Islet of Langerhans (tissue), 1 donor: ENCODE data around the gene CD22.

Experiments used
- FAIRE-seq: peaks from one replicate; lab custom pipeline; 2011; peaks lifted over from hg19 to GRCh38; lab: Jason Lieb, UNC

The CD22 gene

GRCh38 chr19:35295792-35296462, 33.1 kb upstream of the CD22 start:
- FAIRE-seq = no peak

GRCh38 chr19:35296644-35297514, 32.1 kb upstream of the CD22 start:
- no peak for FAIRE-seq

DNA sequence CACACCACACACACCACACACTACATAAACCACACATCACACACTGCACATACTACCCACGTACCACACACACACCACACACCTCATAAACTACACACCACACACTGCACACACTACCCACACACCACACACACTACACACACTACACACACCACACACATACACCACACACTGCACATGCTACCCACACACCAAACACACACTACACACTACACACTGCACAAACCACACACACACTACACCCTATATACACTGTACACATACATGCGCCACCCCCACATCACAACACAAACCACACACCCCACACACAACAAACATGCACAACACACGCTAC, 31.5 kb upstream of the CD22 start:
- no peak for FAIRE-seq

GRCh38 chr19:35297922-35298321, 31.1 kb upstream of the CD22 start:
- FAIRE-seq = no peak

- no peak for FAIRE-seq
These were observed 30.4 kb upstream of the CD22 start for GRCh38 chr19:35298561-35298972.

GRCh38 chr19:35299523-35300338, 29.3 kb upstream of the CD22 start:
- FAIRE-seq = no peak

GRCh38 chr19:35300339-35300649, 28.7 kb upstream of the CD22 start:
- no peak for FAIRE-seq

- FAIRE-seq = no peak
These were observed 27.0 kb upstream of the CD22 start for GRCh38 chr19:35301961-35302360.

DNA sequence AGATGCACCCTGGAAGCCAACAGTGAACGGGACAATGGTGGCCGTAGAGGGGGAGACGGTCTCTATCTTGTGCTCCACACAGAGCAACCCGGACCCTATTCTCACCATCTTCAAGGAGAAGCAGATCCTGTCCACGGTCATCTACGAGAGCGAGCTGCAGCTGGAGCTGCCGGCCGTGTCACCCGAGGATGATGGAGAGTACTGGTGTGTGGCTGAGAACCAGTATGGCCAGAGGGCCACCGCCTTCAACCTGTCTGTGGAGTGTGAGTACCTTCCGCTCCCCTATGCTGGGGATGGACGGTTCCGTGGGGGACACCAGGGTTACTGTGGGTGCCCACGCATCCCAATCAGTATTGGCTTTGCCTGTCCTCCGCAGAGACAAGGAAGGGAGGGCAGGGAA, 26.5 kb upstream of the CD22 start:
- no peak for FAIRE-seq

GRCh38 chr19:35303357-35303915, 25.6 kb upstream of the CD22 start:
- no peak for FAIRE-seq

- no peak for FAIRE-seq
These were observed 25.0 kb upstream of the CD22 start for GRCh38 chr19:35304036-35304435.

DNA sequence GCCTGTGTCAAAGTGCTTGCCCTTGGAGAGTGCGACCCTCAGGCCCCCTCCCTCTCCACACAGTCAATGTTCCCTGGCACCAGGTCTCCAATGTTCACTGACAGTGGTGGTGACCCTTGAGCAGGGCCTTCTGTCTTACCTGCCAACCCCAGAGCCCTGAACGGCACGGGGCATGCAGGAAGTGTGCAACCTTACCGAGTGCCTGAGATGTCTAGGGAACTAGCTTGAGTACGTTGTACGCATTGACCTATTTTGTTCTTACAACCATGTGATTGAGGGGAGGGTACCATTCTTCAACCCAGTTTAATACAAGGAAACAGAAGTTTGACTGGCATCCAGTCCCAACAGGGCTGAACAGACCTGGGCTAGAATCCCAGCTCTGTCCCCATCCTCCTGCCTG, 23.8 kb upstream of the CD22 start:
- no peak for FAIRE-seq

DNA sequence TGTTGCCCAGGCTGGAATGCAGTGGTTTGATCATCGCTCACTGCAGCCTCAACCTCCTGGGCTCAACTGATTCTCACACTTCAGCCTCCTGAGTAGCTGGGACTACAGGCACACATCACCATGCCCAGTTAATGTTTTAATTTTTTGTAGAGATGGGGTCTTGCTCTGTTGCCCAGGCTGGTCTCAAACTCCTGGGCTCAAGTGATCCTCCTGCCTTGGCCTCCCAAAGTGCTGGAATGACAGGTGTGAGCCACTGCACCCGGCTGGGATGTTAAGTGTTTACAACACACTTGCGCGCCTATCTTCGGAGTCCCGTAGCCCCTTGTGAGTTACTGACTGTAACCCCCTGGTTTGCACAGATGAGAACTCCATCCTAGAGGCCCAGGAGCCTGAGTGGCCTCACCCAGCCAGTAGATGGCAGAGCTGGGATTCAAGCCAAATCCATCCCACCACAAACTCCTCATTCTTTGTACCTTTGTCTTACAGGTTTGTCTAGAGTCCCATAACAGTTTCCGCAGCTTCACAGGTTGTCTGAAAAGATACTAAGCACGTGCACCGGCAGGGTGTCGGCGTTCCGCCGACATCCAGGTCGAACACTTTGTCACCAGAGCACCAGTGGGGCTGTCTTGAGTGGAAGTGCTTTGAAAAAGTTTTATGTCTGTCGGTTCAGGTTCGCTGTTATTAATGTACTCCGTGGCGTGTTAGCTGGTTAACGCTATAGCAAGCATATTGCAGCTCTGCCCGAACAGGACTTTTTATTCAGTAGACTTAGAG, 22.3 kb upstream of the CD22 start:
- no peak for FAIRE-seq

GRCh38 chr19:35307931-35308330, 21.1 kb upstream of the CD22 start:
- FAIRE-seq = no peak

GRCh38 chr19:35308910-35309309, 20.1 kb upstream of the CD22 start:
- FAIRE-seq = no peak

GRCh38 chr19:35309481-35310279, 19.3 kb upstream of the CD22 start:
- FAIRE-seq = no peak

DNA sequence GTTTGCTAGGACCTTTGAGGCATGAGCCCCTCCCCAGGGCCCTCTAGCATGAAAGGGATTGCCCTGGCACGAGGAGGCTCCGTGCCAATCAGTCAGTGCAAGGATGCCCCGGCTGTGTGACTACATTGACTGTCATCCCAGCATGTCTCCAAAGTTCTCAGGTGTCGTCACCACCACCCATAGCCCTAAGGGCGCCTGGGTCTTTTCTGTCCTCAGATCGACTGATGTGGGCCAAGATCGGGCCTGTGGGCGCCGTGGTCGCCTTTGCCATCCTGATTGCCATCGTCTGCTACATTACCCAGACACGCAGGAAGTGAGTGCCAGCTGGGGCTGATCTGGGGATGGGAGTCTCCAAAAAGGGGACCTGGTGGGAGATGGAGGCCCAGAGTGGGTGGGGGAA, 18.7 kb upstream of the CD22 start:
- FAIRE-seq = no peak

DNA sequence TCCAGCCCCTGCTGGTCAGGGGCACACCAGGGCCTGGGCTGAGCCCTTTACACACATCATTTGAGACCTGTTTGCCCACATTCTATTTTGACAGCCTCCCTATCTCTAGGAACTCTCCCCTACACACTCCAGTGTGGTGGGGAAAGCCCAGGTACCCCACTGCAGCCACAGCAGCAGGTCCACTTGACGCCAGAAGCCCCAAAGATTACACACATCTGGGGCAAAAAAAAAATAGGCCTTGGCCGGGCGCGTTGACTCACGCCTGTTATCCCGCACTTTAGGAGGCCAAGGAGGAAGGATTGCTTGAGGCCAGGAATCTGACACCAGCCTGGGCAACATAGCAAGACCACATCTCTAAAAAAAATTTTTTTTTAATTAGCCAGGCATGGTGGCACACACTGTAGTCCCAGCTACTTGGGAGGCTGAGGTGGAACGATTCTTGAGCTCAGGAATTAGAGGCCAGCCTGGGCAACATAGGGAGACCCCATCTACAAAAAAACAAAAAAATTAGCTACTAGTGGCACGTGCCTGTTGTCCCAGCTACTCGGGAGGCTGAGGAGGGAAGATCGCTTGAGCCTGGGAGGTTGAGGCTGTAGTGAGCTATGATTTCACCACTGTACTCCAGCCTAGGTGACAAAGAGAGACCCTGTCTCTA, 18.0 kb upstream of the CD22 start:
- FAIRE-seq = no peak

- FAIRE-seq = no peak
These were observed 16.9 kb upstream of the CD22 start for GRCh38 chr19:35311901-35312665.

DNA sequence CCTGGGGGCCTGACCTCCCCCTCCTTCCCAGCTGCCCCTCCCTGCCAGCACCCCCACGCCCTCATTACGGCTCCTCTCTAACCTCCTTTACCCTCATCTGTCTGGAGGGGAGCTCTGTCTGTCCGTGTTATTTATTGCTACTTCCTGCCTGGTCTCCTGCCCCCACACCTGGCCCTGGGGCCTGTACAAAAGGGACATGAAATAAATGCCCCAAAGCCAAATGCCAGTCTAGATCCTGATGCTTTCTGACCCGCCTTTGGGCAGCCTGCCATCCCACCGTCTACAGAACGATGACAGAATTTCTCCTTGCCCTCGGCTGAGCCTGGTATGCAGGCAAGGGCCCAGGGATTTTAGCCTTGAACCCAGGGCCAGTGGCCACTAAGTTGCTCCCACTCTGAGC, 15.4 kb upstream of the CD22 start:
- no peak for FAIRE-seq
